HUES6 (cell line): Measurements from ENCODE around the gene SEMA3E.

Source experiments
- H3K27ac ChIP-seq: 2 replicates; pipeline ENCODE4 v1.7.0; 2013; ENCODE audit warnings: low read depth, mild to moderate bottlenecking, low read length, inconsistent platforms
- H3K27me3 ChIP-seq: 2 replicates; pipeline ENCODE4 v1.6.1; 2013; ENCODE audit warnings: low read length; ENCODE audit not compliant: control insufficient read depth, insufficient read depth
- H3K36me3 ChIP-seq: 2 replicates; pipeline ENCODE4 v1.6.1; 2013; ENCODE audit warnings: low read length; ENCODE audit not compliant: control insufficient read depth, insufficient read depth
- H3K4me1 ChIP-seq: 2 replicates; pipeline ENCODE4 v1.6.1; 2013; ENCODE audit warnings: low read length; ENCODE audit not compliant: control insufficient read depth, insufficient read depth
- H3K4me3 ChIP-seq: 2 replicates; pipeline ENCODE4 v1.5.1; 2013; ENCODE audit warnings: low read depth, low read length
- H3K9ac ChIP-seq: one replicate; pipeline ENCODE4 v1.6.1; 2013; ENCODE audit warnings: mild to moderate bottlenecking, low read length
- H3K9me3 ChIP-seq: 2 replicates; pipeline ENCODE4 v1.6.1; 2013; ENCODE audit warnings: low read depth, low read length; ENCODE audit not compliant: control insufficient read depth, insufficient read depth

SEMA3E gene

GRCh38 chr7:83640731-83641537 is 8.0 kb downstream of the SEMA3E start:
- Histone ChIP-seq H3K27me3 (no peaks in the 10 kb centered on the region), H3K27ac (no peak overlapping the region), H3K36me3 (no peaks in the 10 kb centered on the region)

GRCh38 chr7:83640240-83640639 is 8.7 kb downstream of the SEMA3E start:
- no peak overlapping the region for H3K9ac ChIP-seq
- no peak overlapping the region for H3K27ac ChIP-seq
- peaks cover 27% of the 10 kb centered on the region for H3K4me1 ChIP-seq
- no peaks in the 10 kb centered on the region for H3K27me3 ChIP-seq
- H3K4me3 ChIP-seq, result no peak overlapping the region
- H3K9me3 ChIP-seq, result no peaks in the 10 kb centered on the region
- H3K36me3 ChIP-seq, result no peaks in the 10 kb centered on the region

More at GRCh38 chr7:83640731-83641537, 8.0 kb downstream of the SEMA3E start:
- Histone ChIP-seq H3K4me3 (no peak overlapping the region), H3K9me3 (no peaks in the 10 kb centered on the region), H3K9ac (no peak overlapping the region), H3K4me1 (peaks cover 27% of the 10 kb centered on the region)

- H3K27ac ChIP-seq, result no peak overlapping the region
- peaks cover 12% of the 10 kb centered on the region for H3K4me1 ChIP-seq
- H3K9me3 ChIP-seq, result peaks cover 3% of the 10 kb centered on the region; the same call in 1 of the 2 replicates
- H3K9ac ChIP-seq, result no peak overlapping the region
- H3K4me3 ChIP-seq, result no peak overlapping the region
- no peaks in the 10 kb centered on the region for H3K27me3 ChIP-seq
- no peaks in the 10 kb centered on the region for H3K36me3 ChIP-seq
These were observed 15.4 kb downstream of the SEMA3E start for GRCh38 chr7:83633516-83633915.

- Histone ChIP-seq H3K9ac (peak overlapping the region; percentile 36), H3K9me3 (peaks cover 6% of the 10 kb centered on the region; the same call in 1 of the 2 replicates), H3K36me3 (no peaks in the 10 kb centered on the region), H3K27me3 (no peaks in the 10 kb centered on the region), H3K27ac (no peak overlapping the region), H3K4me3 (peak overlapping the region; percentile 33; the same call in 1 of the 2 replicates), H3K4me1 (peaks cover 12% of the 10 kb centered on the region)
These were observed 19.6 kb downstream of the SEMA3E start for GRCh38 chr7:83629117-83629880.

GRCh38 chr7:83617858-83618257 is 31.1 kb downstream of the SEMA3E start:
- no peak overlapping the region for H3K9ac ChIP-seq
- H3K27me3 ChIP-seq, result no peaks in the 10 kb centered on the region
- H3K4me3 ChIP-seq, result no peak overlapping the region
- H3K9me3 ChIP-seq, result no peaks in the 10 kb centered on the region
- H3K27ac ChIP-seq, result no peak overlapping the region
- 0 out of 2 replicates have a peak, but pooled peaks cover 5% of the 10 kb centered on the region for H3K4me1 ChIP-seq
- no peaks in the 10 kb centered on the region for H3K36me3 ChIP-seq

- Histone ChIP-seq H3K27ac (no peak overlapping the region), H3K36me3 (no peaks in the 10 kb centered on the region), H3K9me3 (no peaks in the 10 kb centered on the region), H3K9ac (no peak overlapping the region), H3K27me3 (no peaks in the 10 kb centered on the region), H3K4me1 (peaks cover 17% of the 10 kb centered on the region), H3K4me3 (no peak overlapping the region)
These were observed 34.8 kb downstream of the SEMA3E start for GRCh38 chr7:83614112-83614511.

- Histone ChIP-seq H3K36me3 (no peaks in the 10 kb centered on the region), H3K9ac (no peak overlapping the region), H3K27ac (no peak overlapping the region), H3K4me1 (peaks cover 17% of the 10 kb centered on the region), H3K27me3 (no peaks in the 10 kb centered on the region), H3K9me3 (no peaks in the 10 kb centered on the region), H3K4me3 (no peak overlapping the region)
These were observed 35.7 kb downstream of the SEMA3E start for GRCh38 chr7:83613232-83613631.

- no peaks in the 10 kb centered on the region for H3K36me3 ChIP-seq
- H3K4me1 ChIP-seq, result peaks cover 17% of the 10 kb centered on the region
- no peak overlapping the region for H3K9ac ChIP-seq
- H3K4me3 ChIP-seq, result no peak overlapping the region
- H3K27ac ChIP-seq, result no peak overlapping the region
- no peaks in the 10 kb centered on the region for H3K9me3 ChIP-seq
- H3K27me3 ChIP-seq, result no peaks in the 10 kb centered on the region
These were observed 37.2 kb downstream of the SEMA3E start for GRCh38 chr7:83611776-83612175.

GRCh38 chr7:83610649-83611304 is 38.2 kb downstream of the SEMA3E start:
- Histone ChIP-seq H3K9me3 (no peaks in the 10 kb centered on the region; the same call in 1 of the 2 replicates), H3K4me3 (no peak overlapping the region), H3K27me3 (no peaks in the 10 kb centered on the region), H3K27ac (no peak overlapping the region), H3K36me3 (no peaks in the 10 kb centered on the region), H3K9ac (no peak overlapping the region), H3K4me1 (peaks cover 13% of the 10 kb centered on the region)

- Histone ChIP-seq H3K9ac (no peak overlapping the region), H3K27me3 (no peaks in the 10 kb centered on the region), H3K9me3 (no peaks in the 10 kb centered on the region; the same call in 1 of the 2 replicates), H3K27ac (no peak overlapping the region), H3K36me3 (no peaks in the 10 kb centered on the region), H3K4me1 (peaks cover 13% of the 10 kb centered on the region), H3K4me3 (no peak overlapping the region)
These were observed 40.2 kb downstream of the SEMA3E start for GRCh38 chr7:83608716-83609115.
